Measurements from ENCODE around the gene PCDHA7.
"Not testable (repeated sequence)": the region's sequence is repeated elsewhere in the genome, so short reads cannot be mapped to it uniquely, and the experiment has no call there.

The PCDHA7 gene

GRCh38 chr5:140862441-140863295 is 28.6 kb downstream of the PCDHA7 start:
- no peak for DNase-seq (ENCODE audit: low read depth in 2 of 2)

- DNase-seq (ENCODE audit: low read depth in 2 of 2): no peak
Observed at GRCh38 chr5:140868721-140869554, 34.9 kb downstream of the PCDHA7 start, which contains the start of gene PCDHA11. TSS of gene PCDHA11 (plus strand) at chr5:140868957. CDS start at chr5:140869104, 147 bp downstream.

- DNase-seq (ENCODE audit: low read depth in 2 of 2): no peak
Observed at GRCh38 chr5:140869555-140869886, 35.5 kb downstream of the PCDHA7 start.

GRCh38 chr5:140870221-140871201 is 36.4 kb downstream of the PCDHA7 start:
- DNase-seq (ENCODE audit: low read depth in 2 of 2): no peak

- no peak for DNase-seq (ENCODE audit: low read depth in 2 of 2)
Observed at GRCh38 chr5:140875085-140876065, 41.3 kb downstream of the PCDHA7 start, which contains the start of gene PCDHA12. TSS of gene PCDHA12 (plus strand) at chr5:140875308. CDS start at chr5:140875473, 165 bp downstream.

GRCh38 chr5:140876541-140877261 is 42.6 kb downstream of the PCDHA7 start:
- DNase-seq (ENCODE audit: low read depth in 2 of 2): not testable (repeated sequence)

- DNase-seq (ENCODE audit: low read depth in 2 of 2): no peak
Observed at GRCh38 chr5:140877262-140877581, 43.2 kb downstream of the PCDHA7 start.

- DNase-seq (ENCODE audit: low read depth in 2 of 2): no peak
Observed at GRCh38 chr5:140881889-140882590, 48.0 kb downstream of the PCDHA7 start, which contains the start of gene PCDHA13. TSS of gene PCDHA13 (plus strand) at chr5:140882124. CDS start at chr5:140882269, 145 bp downstream.

- no peak for DNase-seq (ENCODE audit: low read depth in 2 of 2)
Observed at GRCh38 chr5:140882591-140882899, 48.5 kb downstream of the PCDHA7 start.

GRCh38 chr5:140883373-140883772 is 49.3 kb downstream of the PCDHA7 start:
- no peak for DNase-seq (ENCODE audit: low read depth in 2 of 2)

GRCh38 chr5:140883927-140884697 is 50.0 kb downstream of the PCDHA7 start:
- no peak for DNase-seq (ENCODE audit: low read depth in 2 of 2)

All from stimulated activated CD8-positive, alpha-beta memory T cell treated with anti-CD3 and anti-CD28 coated beads, Interleukin-2, amount 100 ng/mL, for 1 hour (primary cell).